Neuronal stem cell (in vitro differentiated cells): ENCODE measurements around the gene SHMT1.
A peak's percentile ranks its signal among the peaks of the same experiment; 100 is the strongest.
"Not testable (repeated sequence)": the region's sequence is repeated elsewhere in the genome, so short reads cannot be mapped to it uniquely, and the experiment has no call there.

ENCODE experiments used
- DNase-seq: peaks from one replicate; pipeline ENCODE4 v3.0.0-alpha.2; 2013; ENCODE audit warnings: low spot score
- H2AFZ ChIP-seq: one replicate; pipeline ENCODE4 v1.6.1; 2013; ENCODE audit warnings: mild to moderate bottlenecking, low read length, inconsistent platforms
- H2AK5ac ChIP-seq: 2 replicates; pipeline ENCODE4 v1.6.1; 2013; ENCODE audit warnings: low read depth, mild to moderate bottlenecking, inconsistent platforms, low read length, moderate library complexity, mixed read lengths
- H2BK120ac ChIP-seq: 2 replicates; pipeline ENCODE4 v1.6.1; 2013; ENCODE audit warnings: low read depth, mild to moderate bottlenecking, inconsistent platforms, low read length, moderate library complexity, mixed read lengths
- H2BK12ac ChIP-seq: one replicate; pipeline ENCODE4 v1.6.1; 2013; ENCODE audit warnings: low read length, inconsistent platforms
- H2BK15ac ChIP-seq: 2 replicates; pipeline ENCODE4 v1.6.1; 2013; ENCODE audit warnings: mild to moderate bottlenecking, low read length, inconsistent platforms, mixed read lengths
- H2BK5ac ChIP-seq: one replicate; pipeline ENCODE4 v1.6.1; 2013; ENCODE audit warnings: inconsistent platforms, mild to moderate bottlenecking, low read length, moderate library complexity
- H3K14ac ChIP-seq: one replicate; pipeline ENCODE4 v1.6.1; 2013; ENCODE audit warnings: low read length, inconsistent platforms
- H3K18ac ChIP-seq: 2 replicates; pipeline ENCODE4 v1.6.1; 2013; ENCODE audit warnings: low read length, inconsistent platforms
- H3K23ac ChIP-seq: 2 replicates; pipeline ENCODE4 v1.6.1; 2013; ENCODE audit warnings: low read depth, mild to moderate bottlenecking, mixed read lengths, low read length, inconsistent platforms; ENCODE audit not compliant: poor library complexity
- H3K27ac ChIP-seq: replicated peaks from 3 replicates; pipeline ENCODE4 v1.5.1; 2013; ENCODE audit warnings: low read length, inconsistent platforms
- H3K27me3 ChIP-seq, 3 experiments: 2 replicates each; pipeline ENCODE4 v1.6.1; 2013; ENCODE audit warnings: low read length in 3 of 3, mild to moderate bottlenecking in 2 of 3, inconsistent platforms in 1 of 3, low read depth in 1 of 3, mixed read lengths in 1 of 3, moderate library complexity in 1 of 3; ENCODE audit not compliant: control insufficient read depth in 3 of 3, insufficient read depth in 3 of 3
- H3K36me3 ChIP-seq, 2 donors: replicated peaks in 1 of 2; 2 replicates each; pipeline ENCODE4 v1.6.1; 2013; ENCODE audit warnings: low read length in 2 of 2; ENCODE audit not compliant: control insufficient read depth in 2 of 2, insufficient read depth in 2 of 2
- H3K4ac ChIP-seq: 2 replicates; pipeline ENCODE4 v1.6.1; 2013; ENCODE audit warnings: inconsistent platforms, mild to moderate bottlenecking, low read length, moderate library complexity
- H3K4me1 ChIP-seq, 2 donors: 1 replicate in 1 of 2; 2 replicates in 1 of 2; pipeline ENCODE4 v1.6.1; 2013; ENCODE audit warnings: low read length in 2 of 2, low read depth in 1 of 2; ENCODE audit not compliant: control insufficient read depth in 2 of 2, insufficient read depth in 1 of 2
- H3K4me2 ChIP-seq: one replicate; pipeline ENCODE4 v1.6.1; 2013; ENCODE audit warnings: mild to moderate bottlenecking, low read length, inconsistent platforms; ENCODE audit not compliant: insufficient read depth, poor library complexity, severe bottlenecking
- H3K4me3 ChIP-seq, 2 donors: 2 replicates each; pipeline ENCODE4 v1.5.1; 2013; ENCODE audit warnings: low read length in 2 of 2, mild to moderate bottlenecking in 2 of 2, inconsistent platforms in 1 of 2, moderate library complexity in 1 of 2
- H3K79me1 ChIP-seq: one replicate; pipeline ENCODE4 v1.6.1; 2013; ENCODE audit warnings: low read depth, mild to moderate bottlenecking, inconsistent platforms, low read length, moderate library complexity
- H3K9ac ChIP-seq: one replicate; pipeline ENCODE4 v1.6.1; 2013; ENCODE audit warnings: mild to moderate bottlenecking, low read depth, low read length, inconsistent platforms; ENCODE audit not compliant: poor library complexity
- H3K9me3 ChIP-seq, 2 donors: replicated peaks in 1 of 2; 2 replicates each; pipeline versions ENCODE3 to v1.6.1; 2013; ENCODE audit warnings: low read length in 2 of 2, mild to moderate bottlenecking in 2 of 2, inconsistent platforms in 1 of 2, low read depth in 1 of 2, mixed read lengths in 1 of 2, moderate library complexity in 1 of 2; ENCODE audit not compliant: control insufficient read depth in 2 of 2, insufficient read depth in 1 of 2
- H4K8ac ChIP-seq: one replicate; pipeline ENCODE4 v1.6.1; 2013; ENCODE audit warnings: low read depth, mild to moderate bottlenecking, inconsistent platforms, low read length, moderate library complexity
- H4K91ac ChIP-seq: one replicate; pipeline ENCODE4 v1.6.1; 2013; ENCODE audit warnings: low read length, low read depth, mild to moderate bottlenecking, inconsistent platforms; ENCODE audit not compliant: poor library complexity
- WGBS, 2 donors: extraction: QIAGEN DNeasy Blood & Tissue Kit; methylation state at CpG; one replicate each; pipeline ENCODE4 v1.1.7; 2013; ENCODE audit warnings: missing lambda C conversion rate in 2 of 2, mixed read lengths in 1 of 2; ENCODE audit not compliant: insufficient read length in 2 of 2, insufficient replicate concordance in 1 of 2; ENCODE audit errors: extremely low coverage in 2 of 2; 5-methylcytosine and 5-hydroxymethylcytosine counted together

The SHMT1 gene

GRCh38 chr17:18401872-18402590 is 38.7 kb upstream of the SHMT1 start:
- WGBS, 2 donors = no CpG with 5 or more reads among the region's 7 CpGs
- H2AK5ac ChIP-seq, H3K4ac ChIP-seq, H3K4me1 ChIP-seq, H3K18ac ChIP-seq, H3K9ac ChIP-seq, H2BK12ac ChIP-seq, H3K14ac ChIP-seq, DNase-seq, H4K8ac ChIP-seq, H3K9me3 ChIP-seq, H3K36me3 ChIP-seq, H2AFZ ChIP-seq, H3K27me3 ChIP-seq, H3K4me3 ChIP-seq, H3K4me2 ChIP-seq, H2BK5ac ChIP-seq, H3K27ac ChIP-seq, H3K23ac ChIP-seq, H3K79me1 ChIP-seq, H2BK120ac ChIP-seq, H4K91ac ChIP-seq, H2BK15ac ChIP-seq: not testable (repeated sequence)

- H3K4me3 ChIP-seq, H2BK5ac ChIP-seq, DNase-seq, H3K27ac ChIP-seq, H2AFZ ChIP-seq, H3K18ac ChIP-seq, H2BK120ac ChIP-seq, H3K4ac ChIP-seq, H3K36me3 ChIP-seq, H3K23ac ChIP-seq, H3K27me3 ChIP-seq, H2BK15ac ChIP-seq, H2BK12ac ChIP-seq, H3K4me1 ChIP-seq, H3K9ac ChIP-seq, H3K14ac ChIP-seq, H4K8ac ChIP-seq, H2AK5ac ChIP-seq, H3K9me3 ChIP-seq, H4K91ac ChIP-seq, H3K4me2 ChIP-seq, H3K79me1 ChIP-seq: not testable (repeated sequence)
- no CpG with 5 or more reads among the region's 10 CpGs for WGBS, 2 donors
Measured at GRCh38 chr17:18388728-18389127, 25.4 kb upstream of the SHMT1 start.

GRCh38 chr17:18388266-18388665 is 24.9 kb upstream of the SHMT1 start:
- H3K36me3 ChIP-seq, H3K4me3 ChIP-seq, H2BK15ac ChIP-seq, H2BK12ac ChIP-seq, H3K4ac ChIP-seq, H2AK5ac ChIP-seq, H3K23ac ChIP-seq, H4K91ac ChIP-seq, H3K4me1 ChIP-seq, DNase-seq, H2AFZ ChIP-seq, H3K9ac ChIP-seq, H3K9me3 ChIP-seq, H3K79me1 ChIP-seq, H3K4me2 ChIP-seq, H3K27ac ChIP-seq, H4K8ac ChIP-seq, H3K27me3 ChIP-seq, H2BK120ac ChIP-seq, H2BK5ac ChIP-seq, H3K18ac ChIP-seq: not testable (repeated sequence)
- no CpG with 5 or more reads among the region's 4 CpGs for WGBS, 2 donors
- H3K14ac ChIP-seq = peak overlapping the region; percentile 31

GRCh38 chr17:18387583-18387982 is 24.2 kb upstream of the SHMT1 start:
- H3K23ac ChIP-seq, H2BK120ac ChIP-seq, H3K4me1 ChIP-seq, H4K8ac ChIP-seq, H3K18ac ChIP-seq, H3K36me3 ChIP-seq, H2BK12ac ChIP-seq, DNase-seq, H3K14ac ChIP-seq, H3K27me3 ChIP-seq, H2BK5ac ChIP-seq, H2AFZ ChIP-seq, H3K4me2 ChIP-seq, H2BK15ac ChIP-seq, H3K9me3 ChIP-seq, H3K27ac ChIP-seq, H3K4ac ChIP-seq, H3K9ac ChIP-seq, H2AK5ac ChIP-seq, H3K79me1 ChIP-seq, H3K4me3 ChIP-seq, H4K91ac ChIP-seq: not testable (repeated sequence)
- no CpG with 5 or more reads among the region's 5 CpGs for WGBS, 2 donors
